HUES48 (cell line): ENCODE data around the gene TET3.

ENCODE experiments used
- H3K27ac ChIP-seq: one replicate; pipeline ENCODE4 v1.7.0; 2013; ENCODE audit warnings: low read depth, low read length, inconsistent platforms
- H3K27me3 ChIP-seq: 2 replicates; pipeline ENCODE4 v1.6.1; 2013; ENCODE audit warnings: mild to moderate bottlenecking, low read length; ENCODE audit not compliant: control insufficient read depth, insufficient read depth
- H3K36me3 ChIP-seq: 2 replicates; pipeline ENCODE4 v1.6.1; 2013; ENCODE audit warnings: low read length; ENCODE audit not compliant: control insufficient read depth, insufficient read depth
- H3K4me1 ChIP-seq: 2 replicates; pipeline ENCODE4 v1.6.1; 2013; ENCODE audit warnings: mild to moderate bottlenecking, low read length; ENCODE audit not compliant: control insufficient read depth, insufficient read depth
- H3K4me3 ChIP-seq: 2 replicates; pipeline ENCODE4 v1.5.1; 2013; ENCODE audit warnings: mild to moderate bottlenecking, low read depth, low read length
- H3K9ac ChIP-seq: 2 replicates; pipeline ENCODE4 v1.6.1; 2013; ENCODE audit warnings: mild to moderate bottlenecking, low read depth, low read length, moderate library complexity
- H3K9me3 ChIP-seq: 2 replicates; pipeline ENCODE4 v1.6.1; 2013; ENCODE audit warnings: low read length; ENCODE audit not compliant: control insufficient read depth, insufficient read depth

TET3 gene

GRCh38 chr2:74008761-74009395 lies 24.2 kb downstream of the TET3 start:
- Histone ChIP-seq H3K4me1 (peaks cover 48% of the 10 kb centered on the region), H3K27ac (peak overlapping the region; percentile 62), H3K36me3 (peaks cover 13% of the 10 kb centered on the region), H3K9ac (no peak overlapping the region), H3K4me3 (no peak overlapping the region), H3K9me3 (no peaks in the 10 kb centered on the region), H3K27me3 (no peaks in the 10 kb centered on the region)

DNA sequence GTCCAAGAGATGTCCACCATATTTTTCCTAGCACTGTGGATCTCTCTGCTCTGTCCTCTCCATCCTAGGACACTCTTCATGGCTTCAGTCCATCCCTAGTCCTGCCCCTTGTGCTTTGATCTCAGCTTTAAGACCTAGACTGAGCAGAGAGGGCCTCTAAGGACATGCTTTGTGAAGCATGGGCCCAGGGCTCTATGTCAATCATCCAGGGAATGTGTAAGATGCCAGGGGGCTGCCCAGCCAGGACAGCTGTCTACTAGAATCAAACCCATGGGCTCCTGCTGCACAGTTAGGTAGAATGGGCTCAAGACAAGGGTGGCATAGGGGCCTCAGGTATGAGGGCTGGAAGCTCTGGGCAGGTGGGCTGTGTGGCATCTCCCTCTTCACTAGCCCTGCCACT lies 24.9 kb downstream of the TET3 start:
- Histone ChIP-seq H3K36me3 (peaks cover 13% of the 10 kb centered on the region), H3K27ac (no peak overlapping the region), H3K9me3 (no peaks in the 10 kb centered on the region), H3K9ac (no peak overlapping the region), H3K4me3 (no peak overlapping the region), H3K4me1 (peaks cover 41% of the 10 kb centered on the region), H3K27me3 (no peaks in the 10 kb centered on the region)

- H3K36me3 ChIP-seq, result peaks cover 13% of the 10 kb centered on the region
- H3K4me3 ChIP-seq, result no peak overlapping the region
- H3K4me1 ChIP-seq, result peaks cover 38% of the 10 kb centered on the region
- no peaks in the 10 kb centered on the region for H3K9me3 ChIP-seq
- no peak overlapping the region for H3K27ac ChIP-seq
- no peak overlapping the region for H3K9ac ChIP-seq
- no peaks in the 10 kb centered on the region for H3K27me3 ChIP-seq
These were observed 25.4 kb downstream of the TET3 start for GRCh38 chr2:74010087-74010541.

- Histone ChIP-seq H3K4me3 (no peak overlapping the region), H3K9ac (no peak overlapping the region), H3K36me3 (peaks cover 6% of the 10 kb centered on the region), H3K4me1 (peaks cover 33% of the 10 kb centered on the region), H3K27ac (no peak overlapping the region), H3K9me3 (no peaks in the 10 kb centered on the region), H3K27me3 (no peaks in the 10 kb centered on the region)
These were observed 26.5 kb downstream of the TET3 start for GRCh38 chr2:74011246-74011645.

DNA sequence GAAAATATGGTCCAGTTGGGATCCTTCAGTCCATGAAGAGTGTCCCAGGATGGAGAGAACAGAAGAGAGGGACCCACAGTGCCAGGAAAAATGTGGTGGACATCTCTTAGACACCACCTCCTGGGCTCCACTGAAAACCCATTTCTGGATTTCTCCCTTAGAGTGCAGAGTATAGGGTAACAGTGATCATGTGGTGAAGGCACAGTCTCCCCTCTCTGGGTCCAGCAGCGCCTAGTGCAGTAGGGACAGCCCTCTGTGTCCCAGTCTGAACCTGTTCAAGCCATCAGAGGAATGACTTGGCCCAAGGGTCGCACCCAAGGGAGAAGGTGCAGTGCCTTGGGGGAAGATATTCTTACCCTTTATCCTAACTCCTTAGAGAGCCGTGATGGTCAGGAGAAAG lies 30.1 kb downstream of the TET3 start:
- no peak overlapping the region for H3K9ac ChIP-seq
- no peak overlapping the region for H3K4me3 ChIP-seq
- no peaks in the 10 kb centered on the region for H3K36me3 ChIP-seq
- no peak overlapping the region for H3K27ac ChIP-seq
- H3K4me1 ChIP-seq, result peaks cover 4% of the 10 kb centered on the region; the same call in 1 of the 2 replicates
- no peaks in the 10 kb centered on the region for H3K27me3 ChIP-seq
- no peaks in the 10 kb centered on the region for H3K9me3 ChIP-seq

GRCh38 chr2:74017223-74017622 lies 32.5 kb downstream of the TET3 start:
- no peaks in the 10 kb centered on the region for H3K27me3 ChIP-seq
- H3K9me3 ChIP-seq, result no peaks in the 10 kb centered on the region
- no peaks in the 10 kb centered on the region for H3K4me1 ChIP-seq
- H3K4me3 ChIP-seq, result no peak overlapping the region
- H3K27ac ChIP-seq, result no peak overlapping the region
- no peaks in the 10 kb centered on the region for H3K36me3 ChIP-seq
- no peak overlapping the region for H3K9ac ChIP-seq

DNA sequence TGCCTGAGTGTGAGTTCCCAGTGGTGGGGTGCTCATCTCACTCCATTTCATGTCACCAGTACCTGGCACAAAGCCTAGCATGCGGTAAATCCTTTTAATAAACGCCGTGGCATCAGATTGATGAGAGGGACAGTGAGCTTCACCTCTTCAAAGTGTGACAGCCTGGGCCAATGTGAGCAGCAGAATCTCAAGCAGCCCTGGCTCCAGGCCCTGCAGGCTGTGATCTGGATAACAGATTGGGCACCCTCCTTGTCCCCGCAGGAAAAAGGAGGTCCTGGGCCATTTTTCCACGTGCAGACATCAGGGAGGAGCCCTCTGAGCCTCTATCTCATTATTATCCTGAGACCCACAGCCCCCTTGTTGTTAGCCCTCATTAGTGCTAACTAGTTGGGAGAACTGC lies 34.8 kb downstream of the TET3 start:
- Histone ChIP-seq H3K27me3 (no peaks in the 10 kb centered on the region), H3K27ac (no peak overlapping the region), H3K36me3 (no peaks in the 10 kb centered on the region), H3K4me1 (peaks cover 7% of the 10 kb centered on the region), H3K9me3 (no peaks in the 10 kb centered on the region), H3K9ac (no peak overlapping the region), H3K4me3 (no peak overlapping the region)

GRCh38 chr2:74020702-74021406 lies 36.1 kb downstream of the TET3 start:
- Histone ChIP-seq H3K9ac (no peak overlapping the region), H3K27ac (no peak overlapping the region), H3K4me3 (no peak overlapping the region), H3K9me3 (no peaks in the 10 kb centered on the region), H3K4me1 (peaks cover 13% of the 10 kb centered on the region), H3K36me3 (no peaks in the 10 kb centered on the region), H3K27me3 (no peaks in the 10 kb centered on the region)

GRCh38 chr2:74021407-74021755 lies 36.7 kb downstream of the TET3 start:
- no peak overlapping the region for H3K4me3 ChIP-seq
- peaks cover 17% of the 10 kb centered on the region for H3K4me1 ChIP-seq
- no peak overlapping the region for H3K27ac ChIP-seq
- H3K27me3 ChIP-seq, result no peaks in the 10 kb centered on the region
- H3K9me3 ChIP-seq, result no peaks in the 10 kb centered on the region
- H3K9ac ChIP-seq, result no peak overlapping the region
- no peaks in the 10 kb centered on the region for H3K36me3 ChIP-seq

- Histone ChIP-seq H3K9ac (no peak overlapping the region), H3K27me3 (no peaks in the 10 kb centered on the region), H3K4me3 (no peak overlapping the region), H3K9me3 (peaks cover 7% of the 10 kb centered on the region; the same call in 1 of the 2 replicates), H3K36me3 (no peaks in the 10 kb centered on the region), H3K4me1 (peaks cover 26% of the 10 kb centered on the region), H3K27ac (no peak overlapping the region)
These were observed 39.5 kb downstream of the TET3 start for GRCh38 chr2:74024216-74024615.

- Histone ChIP-seq H3K27ac (peak overlapping the region; percentile 90), H3K9ac (no peak overlapping the region), H3K4me3 (0 out of 2 replicates have a peak overlapping the region, but pooled peaks have one; percentile 32), H3K9me3 (peaks cover 7% of the 10 kb centered on the region; the same call in 1 of the 2 replicates), H3K27me3 (no peaks in the 10 kb centered on the region), H3K36me3 (no peaks in the 10 kb centered on the region), H3K4me1 (peaks cover 35% of the 10 kb centered on the region)
These were observed 41.4 kb downstream of the TET3 start for GRCh38 chr2:74025971-74026612.
